ENCODE measurements around the gene ADGRF5.

DNA sequence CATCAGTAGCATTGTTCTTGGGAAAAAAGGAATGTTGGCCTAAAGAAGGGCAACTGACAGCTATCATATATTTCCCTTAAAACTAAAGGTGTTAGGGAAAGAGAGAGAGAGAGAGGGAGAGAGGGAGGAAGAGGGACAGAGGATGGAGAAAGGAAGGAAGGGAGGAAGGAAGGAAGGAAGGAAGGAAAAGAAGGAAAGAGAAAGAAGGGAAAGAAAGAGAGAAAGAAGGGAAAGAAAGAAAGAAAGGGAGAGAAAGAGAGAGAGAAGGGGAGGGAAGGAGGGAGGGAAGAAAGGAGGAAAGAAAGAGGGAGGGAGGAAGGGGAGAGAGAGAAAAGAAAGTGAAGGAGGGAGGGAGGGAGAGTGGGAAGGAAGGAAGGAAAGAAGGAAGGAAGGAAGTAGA lies 37.7 kb upstream of the ADGRF5 start:
- TF ChIP-seq POLR2A (IDR thresholded peaks at IDR 0.05; ENCODE audit: low read depth, low read length) (no peak), TAF1 (IDR thresholded peaks at IDR 0.05; ENCODE audit: low read depth, low read length) (no peak), POU2F2 (IDR thresholded peaks at IDR 0.05; ENCODE audit: low read depth, low read length) (no peak), SPI1 (IDR thresholded peaks at IDR 0.05; ENCODE audit: low read depth, low read length) (no peak), POLR2AphosphoS5 (IDR thresholded peaks at IDR 0.05; ENCODE audit: low read depth, low read length) (no peak)
